GM12892 (cell line): Measurements from ENCODE around the gene RAB9A.

Source experiments
- POLR2A ChIP-seq: IDR thresholded peaks from 2 replicates; pipeline ENCODE4 v1.6.1; 2011; ENCODE audit warnings: low read depth, low read length, control low read depth
- TAF1 ChIP-seq: IDR thresholded peaks from 2 replicates; pipeline ENCODE4 v1.6.1; 2011; ENCODE audit warnings: low read depth, mild to moderate bottlenecking, control low read depth, low read length, borderline replicate concordance

GRCh38 chrX:13676885-13677284, 12.0 kb upstream of the RAB9A start:
- TF ChIP-seq POLR2A (no peak), TAF1 (no peak)
